Retinal pigment epithelial cell (primary cell): ENCODE results near the gene PTPRD.
A peak's percentile ranks its signal among the peaks of the same experiment; 100 is the strongest.
"Not testable (repeated sequence)": the region's sequence is repeated elsewhere in the genome, so short reads cannot be mapped to it uniquely, and the experiment has no call there.

ENCODE experiments used
- DNase-seq: peaks from one replicate; pipeline ENCODE4 v3.0.0-alpha.2; 2010; ENCODE audit warnings: low read depth
- H3K4me3 ChIP-seq: 2 replicates; pipeline ENCODE4 v1.5.1; 2011; ENCODE audit warnings: mild to moderate bottlenecking, low read length, control low read depth, moderate library complexity
- TF ChIP-seq, protein P1 (sequence below): conservative IDR thresholded peaks from 2 replicates; pipeline ENCODE4 v1.5.1; 2011; ENCODE audit warnings: low read depth, low read length, control low read depth, inconsistent platforms

The PTPRD gene

DNA sequence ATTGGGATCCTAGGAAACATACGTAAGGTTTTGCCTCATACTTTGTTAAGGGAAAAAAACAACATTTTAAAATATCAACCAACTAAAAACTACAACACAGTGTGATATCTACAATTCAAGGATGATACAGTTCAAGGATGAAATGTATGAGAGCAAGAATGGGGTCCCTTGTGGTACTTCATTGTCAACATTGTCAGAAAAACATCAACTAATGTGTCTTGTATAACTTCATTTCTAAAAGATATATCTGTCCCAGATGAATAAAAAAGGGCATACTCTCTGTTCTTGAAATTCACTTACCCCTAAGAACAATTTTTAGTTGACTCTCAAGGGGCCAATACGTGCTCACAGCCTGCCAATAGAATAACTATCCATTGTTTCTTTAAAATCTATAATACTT lies 1250.5 kb downstream of the PTPRD start:
- H3K4me3 ChIP-seq, result no peak overlapping the region
- TF ChIP-seq, protein P1, sequence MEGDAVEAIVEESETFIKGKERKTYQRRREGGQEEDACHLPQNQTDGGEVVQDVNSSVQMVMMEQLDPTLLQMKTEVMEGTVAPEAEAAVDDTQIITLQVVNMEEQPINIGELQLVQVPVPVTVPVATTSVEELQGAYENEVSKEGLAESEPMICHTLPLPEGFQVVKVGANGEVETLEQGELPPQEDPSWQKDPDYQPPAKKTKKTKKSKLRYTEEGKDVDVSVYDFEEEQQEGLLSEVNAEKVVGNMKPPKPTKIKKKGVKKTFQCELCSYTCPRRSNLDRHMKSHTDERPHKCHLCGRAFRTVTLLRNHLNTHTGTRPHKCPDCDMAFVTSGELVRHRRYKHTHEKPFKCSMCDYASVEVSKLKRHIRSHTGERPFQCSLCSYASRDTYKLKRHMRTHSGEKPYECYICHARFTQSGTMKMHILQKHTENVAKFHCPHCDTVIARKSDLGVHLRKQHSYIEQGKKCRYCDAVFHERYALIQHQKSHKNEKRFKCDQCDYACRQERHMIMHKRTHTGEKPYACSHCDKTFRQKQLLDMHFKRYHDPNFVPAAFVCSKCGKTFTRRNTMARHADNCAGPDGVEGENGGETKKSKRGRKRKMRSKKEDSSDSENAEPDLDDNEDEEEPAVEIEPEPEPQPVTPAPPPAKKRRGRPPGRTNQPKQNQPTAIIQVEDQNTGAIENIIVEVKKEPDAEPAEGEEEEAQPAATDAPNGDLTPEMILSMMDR, result no peak

GRCh38 chr9:9352877-9353481 lies 1259.8 kb downstream of the PTPRD start:
- TF ChIP-seq, protein P1, result peak; percentile 75
- DNase-seq, result no peak
- H3K4me3 ChIP-seq, result no peak overlapping the region

More for the DNA sequence above, 1250.5 kb downstream of the PTPRD start:
- DNase-seq, result no peak

DNA sequence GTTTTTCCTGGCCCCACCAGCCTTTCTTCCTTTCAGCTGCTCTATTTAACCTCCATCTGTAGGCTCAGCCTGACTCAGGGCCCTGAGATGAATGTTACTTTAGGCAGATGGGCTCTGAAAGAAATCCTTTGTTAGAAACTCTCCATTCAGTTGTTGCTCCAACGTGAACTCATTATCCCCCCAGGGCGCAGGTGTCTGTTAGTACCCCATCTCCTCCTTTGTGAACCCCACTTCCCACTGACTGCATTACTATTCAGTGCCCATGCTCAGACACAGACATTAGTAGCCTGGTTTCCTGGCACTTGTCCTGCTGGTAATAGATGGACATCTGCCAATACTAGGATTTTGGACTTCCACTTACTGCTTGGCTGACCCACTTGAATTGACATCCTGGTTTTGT lies 1271.6 kb downstream of the PTPRD start:
- no peak for DNase-seq
- H3K4me3 ChIP-seq, result no peak overlapping the region
- TF ChIP-seq, protein P1, result no peak

DNA sequence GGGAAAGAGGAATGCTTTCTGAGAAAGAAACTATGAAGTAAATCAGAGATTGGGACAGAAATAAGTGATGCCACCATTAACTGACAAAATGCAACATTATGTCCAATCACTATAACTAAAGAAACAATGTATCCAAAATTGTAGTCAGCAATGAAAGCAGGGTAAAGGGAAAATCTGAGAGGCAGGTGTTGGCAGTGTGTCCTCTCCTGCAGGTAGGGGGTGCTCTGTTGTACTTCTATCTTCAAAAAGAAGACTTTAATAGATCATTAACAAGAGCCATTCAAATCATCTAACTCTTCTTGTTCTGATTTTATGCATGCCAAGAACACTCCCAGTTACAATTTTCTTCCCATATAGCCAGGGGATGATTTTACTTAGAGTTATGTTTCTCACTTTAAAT lies 1275.7 kb downstream of the PTPRD start:
- H3K4me3 ChIP-seq, result no peak overlapping the region
- TF ChIP-seq, protein P1, result no peak
- no peak for DNase-seq

- DNase-seq, result no peak
- TF ChIP-seq, protein P1, result no peak
- no peak overlapping the region for H3K4me3 ChIP-seq
These were observed 1286.1 kb downstream of the PTPRD start for GRCh38 chr9:9326749-9327148.

DNA sequence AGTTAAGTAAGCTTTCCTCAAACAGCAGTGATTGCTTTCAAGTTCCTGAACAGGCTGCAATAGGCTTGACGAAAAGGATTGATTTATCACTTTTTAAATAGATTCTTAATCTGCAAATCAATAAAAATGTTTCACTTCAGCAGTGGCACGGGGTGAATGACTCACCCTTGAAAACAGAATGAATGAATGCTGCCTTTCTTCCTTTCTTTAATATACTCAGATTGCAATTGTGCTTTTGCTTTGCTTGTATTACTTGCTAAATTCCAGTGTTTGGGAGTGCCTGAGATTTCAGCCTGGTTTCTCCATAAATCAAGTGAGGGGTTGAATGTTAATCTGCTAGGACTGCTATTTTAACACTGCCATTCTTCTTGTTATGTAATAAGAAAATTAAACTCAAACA lies 1293.8 kb downstream of the PTPRD start:
- DNase-seq, result peak; percentile 1
- no peak overlapping the region for H3K4me3 ChIP-seq
- TF ChIP-seq, protein P1, result no peak

- H3K4me3 ChIP-seq, DNase-seq: not testable (repeated sequence)
These were observed 1302.1 kb downstream of the PTPRD start for GRCh38 chr9:9310743-9311142.
